Measurements from ENCODE around the gene MRPL17.

Gene MRPL17

DNA sequence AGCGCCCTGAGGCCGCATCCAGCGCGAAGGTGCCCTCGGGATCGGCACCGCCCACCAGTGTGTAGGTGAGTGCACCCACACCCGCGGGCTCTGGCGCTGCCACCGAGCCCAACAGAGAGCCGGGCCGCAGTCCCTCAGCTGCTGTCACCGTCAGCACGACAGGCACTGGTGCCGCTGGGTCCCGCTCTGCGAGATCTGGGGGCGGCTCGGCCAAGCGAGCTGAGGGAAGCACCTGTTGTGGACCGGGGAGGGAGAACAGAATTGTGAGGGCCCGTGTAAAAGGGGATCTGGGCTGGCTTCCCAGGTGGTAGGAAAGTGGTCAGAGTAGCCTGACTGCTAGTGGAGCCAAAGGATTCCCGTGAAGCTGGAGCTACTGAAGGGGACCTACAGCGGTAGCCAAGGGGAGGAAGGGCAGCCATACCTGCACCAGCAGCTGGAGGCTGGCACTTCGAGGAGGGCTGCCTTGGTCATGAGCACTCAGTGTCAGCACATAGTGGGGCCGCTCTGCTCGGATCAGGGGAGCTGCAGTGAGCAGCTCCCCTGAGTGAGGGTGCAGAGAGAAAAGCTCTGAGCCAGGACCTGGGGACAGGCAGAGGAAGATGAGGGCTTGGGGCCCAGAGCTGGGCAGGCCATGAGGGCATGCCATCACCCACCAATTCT is 52.4 kb downstream of the MRPL17 start:
- DNase-seq, result no peak

Data from NCI-H748 treated with DMSO at 0.1 percent for 48 hours (cell line).